Rectal smooth muscle tissue (tissue), 1 donor: ENCODE data around the gene SMIM24.
A peak's percentile ranks its signal among the peaks of the same experiment; 100 is the strongest.
"Not testable (repeated sequence)": the region's sequence is repeated elsewhere in the genome, so short reads cannot be mapped to it uniquely, and the experiment has no call there.

Experiments used
- H3K27ac ChIP-seq: one replicate; pipeline ENCODE4 v1.7.0; 2013; ENCODE audit warnings: low read depth, low read length, inconsistent platforms
- H3K27me3 ChIP-seq: one replicate; pipeline ENCODE4 v1.7.0; 2013; ENCODE audit warnings: low read length; ENCODE audit not compliant: control insufficient read depth, insufficient read depth
- H3K36me3 ChIP-seq: one replicate; pipeline ENCODE4 v1.7.0; 2013; ENCODE audit warnings: low read length; ENCODE audit not compliant: control insufficient read depth, insufficient read depth
- H3K4me1 ChIP-seq: one replicate; pipeline ENCODE4 v1.7.0; 2013; ENCODE audit warnings: low read length; ENCODE audit not compliant: control insufficient read depth, insufficient read depth
- H3K4me3 ChIP-seq: one replicate; pipeline ENCODE4 v1.7.0; 2013; ENCODE audit warnings: low read length
- H3K9ac ChIP-seq: one replicate; pipeline ENCODE4 v1.7.0; 2013; ENCODE audit warnings: low read length

Gene SMIM24

DNA sequence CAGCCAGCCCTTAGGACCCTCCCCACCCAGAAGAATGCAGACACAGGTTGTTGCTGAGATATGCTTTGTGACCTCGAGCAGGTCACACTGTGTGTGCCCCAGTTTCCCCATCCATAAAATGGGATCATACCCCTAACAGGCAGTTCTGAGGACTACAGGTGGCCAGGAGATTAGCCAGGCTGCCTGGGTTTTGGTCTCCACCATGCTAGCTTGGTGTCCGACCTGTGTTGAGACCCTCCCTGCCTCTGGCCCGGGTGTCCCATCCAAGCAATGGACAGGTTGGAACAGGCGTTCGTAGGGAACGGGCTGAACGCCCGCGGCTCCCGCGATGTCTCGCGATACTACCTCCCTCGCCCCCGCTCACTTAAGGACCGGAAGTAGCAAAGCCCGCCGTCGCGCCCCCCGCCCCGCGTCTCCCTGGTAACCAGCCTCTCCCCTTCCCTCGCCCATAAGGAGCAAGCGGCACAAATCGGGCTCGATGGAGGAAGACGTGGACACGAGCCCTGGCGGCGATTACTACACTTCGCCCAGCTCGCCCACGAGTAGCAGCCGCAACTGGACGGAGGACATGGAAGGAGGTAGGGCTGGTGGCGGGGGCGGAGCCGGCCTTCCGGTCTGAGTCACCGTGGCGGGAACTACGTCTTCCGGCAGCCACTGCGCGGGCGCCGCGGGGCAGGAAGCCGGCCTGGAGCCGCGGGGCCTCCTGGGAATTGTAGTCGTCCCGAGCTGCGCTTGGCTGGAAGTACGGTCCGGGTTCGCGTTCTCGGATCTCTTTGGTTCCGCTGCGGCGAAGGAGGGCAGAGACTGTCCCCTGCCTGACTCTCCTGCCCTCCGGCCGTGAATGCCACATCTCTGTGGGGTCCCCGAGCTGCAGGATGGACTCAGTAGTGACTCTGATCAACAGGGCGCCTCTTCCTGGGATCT, 45.4 kb downstream of the SMIM24 start:
- H3K9ac ChIP-seq = peak overlapping the region; percentile 42
- no peaks in the 10 kb centered on the region for H3K27me3 ChIP-seq
- H3K4me1 ChIP-seq = peaks cover 16% of the 10 kb centered on the region
- peak overlapping the region; percentile 80 for H3K27ac ChIP-seq
- H3K4me3 ChIP-seq = peak overlapping the region; percentile 73
- peaks cover 9% of the 10 kb centered on the region for H3K36me3 ChIP-seq

DNA sequence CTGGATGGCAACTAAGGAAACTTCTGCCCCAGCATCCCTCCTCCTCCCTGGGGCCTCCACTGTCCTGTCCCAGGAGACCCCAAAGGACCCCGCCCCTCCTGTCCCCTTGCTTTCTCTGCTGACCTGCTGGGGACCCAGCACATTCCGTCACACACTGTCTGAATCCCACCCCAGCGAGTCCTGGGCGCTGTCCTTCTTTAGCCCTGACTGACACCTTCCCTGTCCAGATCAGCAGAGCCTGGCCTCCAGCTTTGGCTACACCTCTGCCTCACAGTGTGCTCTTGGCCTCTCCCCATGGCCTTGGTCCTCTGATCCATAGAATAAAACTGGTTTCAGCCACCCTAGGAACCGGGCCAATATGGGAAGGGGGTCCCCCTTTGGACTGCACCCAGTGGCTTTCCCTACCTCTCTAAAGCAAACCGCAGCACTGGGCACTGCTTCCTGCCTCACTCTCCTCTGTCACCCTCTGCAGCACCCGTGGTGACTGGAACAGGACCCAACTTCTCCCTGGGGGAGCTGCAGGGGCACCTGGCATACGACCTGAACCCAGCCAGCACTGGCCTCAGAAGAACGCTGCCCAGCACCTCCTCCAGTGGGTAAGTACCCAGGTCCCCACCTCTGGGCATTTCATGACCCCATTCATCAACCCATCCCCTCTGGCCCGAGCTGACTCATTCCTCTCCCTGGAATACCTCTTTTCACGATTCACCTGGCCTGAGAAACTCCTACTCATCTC, 46.4 kb downstream of the SMIM24 start:
- no peaks in the 10 kb centered on the region for H3K27me3 ChIP-seq
- peak overlapping the region; percentile 42 for H3K9ac ChIP-seq
- H3K27ac ChIP-seq = peak overlapping the region; percentile 80
- peaks cover 17% of the 10 kb centered on the region for H3K4me1 ChIP-seq
- H3K36me3 ChIP-seq = peaks cover 9% of the 10 kb centered on the region
- H3K4me3 ChIP-seq = peak overlapping the region; percentile 73

DNA sequence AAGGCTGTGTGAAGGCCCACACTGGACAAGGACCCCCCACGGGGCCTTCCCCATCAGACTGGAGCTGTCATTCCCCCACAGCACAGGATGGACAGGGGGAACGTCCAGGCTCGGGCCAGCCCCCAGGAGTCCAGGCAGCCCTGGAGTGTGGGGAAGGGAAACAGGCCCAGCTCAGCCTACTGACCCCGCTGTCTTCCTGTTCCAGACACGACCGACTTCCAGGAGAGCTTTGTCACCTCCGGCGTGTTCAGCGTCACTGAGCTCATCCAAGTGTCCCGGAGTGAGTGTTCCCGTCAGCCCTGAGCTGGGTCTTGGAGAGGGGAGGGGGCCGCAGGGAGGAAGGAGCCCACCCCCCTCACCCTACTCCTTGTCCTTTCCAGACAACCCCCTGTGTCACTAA, 47.0 kb downstream of the SMIM24 start:
- Histone ChIP-seq H3K27me3 (no peaks in the 10 kb centered on the region), H3K27ac (peak overlapping the region; percentile 80), H3K4me1 (peaks cover 17% of the 10 kb centered on the region), H3K9ac (no peak overlapping the region), H3K4me3 (no peak overlapping the region), H3K36me3 (peaks cover 9% of the 10 kb centered on the region)

- H3K27ac ChIP-seq = peak overlapping the region; percentile 3
- H3K9ac ChIP-seq = no peak overlapping the region
- peaks cover 17% of the 10 kb centered on the region for H3K4me1 ChIP-seq
- no peaks in the 10 kb centered on the region for H3K27me3 ChIP-seq
- H3K4me3 ChIP-seq = no peak overlapping the region
- H3K36me3 ChIP-seq = peaks cover 9% of the 10 kb centered on the region
These were observed 48.4 kb downstream of the SMIM24 start for GRCh38 chr19:3431760-3432397.

GRCh38 chr19:3430366-3430680, 50.0 kb downstream of the SMIM24 start:
- H3K9ac ChIP-seq, H3K36me3 ChIP-seq, H3K27me3 ChIP-seq, H3K4me3 ChIP-seq: not testable (repeated sequence)
- Histone ChIP-seq H3K27ac (peak overlapping the region; percentile 84), H3K4me1 (peaks cover 14% of the 10 kb centered on the region)

GRCh38 chr19:3426433-3426832, 53.9 kb downstream of the SMIM24 start:
- no peak overlapping the region for H3K9ac ChIP-seq
- H3K27me3 ChIP-seq = no peaks in the 10 kb centered on the region
- no peak overlapping the region for H3K4me3 ChIP-seq
- H3K27ac ChIP-seq = no peak overlapping the region
- H3K4me1 ChIP-seq = peaks cover 7% of the 10 kb centered on the region
- H3K36me3 ChIP-seq = no peaks in the 10 kb centered on the region
